GM21381 (cell line): ENCODE measurements around the gene IL17REL.
"Not testable (repeated sequence)": the region's sequence is repeated elsewhere in the genome, so short reads cannot be mapped to it uniquely, and the experiment has no call there.

Experiments used
- ATAC-seq: cut with Tn5 transposase; IDR thresholded peaks from one replicate; pipeline ENCODE4 v1.9.1; 2021; ENCODE audit warnings: mild to moderate bottlenecking, moderate library complexity; ENCODE audit not compliant: unreplicated experiment

Gene IL17REL

GRCh38 chr22:49948116-49948957 is 64.2 kb downstream of the IL17REL start:
- ATAC-seq: no peak

DNA sequence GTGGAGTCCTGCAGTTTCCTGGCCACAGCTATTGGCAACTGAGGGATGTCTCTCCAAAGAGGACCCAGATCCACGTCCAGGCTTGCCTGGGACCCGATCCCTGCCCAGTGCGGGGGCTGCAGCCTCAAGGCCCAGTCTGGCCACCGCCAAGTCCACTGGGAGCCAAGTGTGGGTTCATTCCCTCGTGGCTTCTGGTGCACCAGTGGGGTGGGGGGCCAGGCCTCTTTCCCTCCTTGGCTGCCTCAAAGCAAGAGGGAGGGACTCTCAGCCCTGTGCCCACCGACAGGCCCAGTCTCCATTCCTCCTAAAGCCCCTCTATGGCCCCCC is 65.3 kb downstream of the IL17REL start:
- ATAC-seq: no peak

DNA sequence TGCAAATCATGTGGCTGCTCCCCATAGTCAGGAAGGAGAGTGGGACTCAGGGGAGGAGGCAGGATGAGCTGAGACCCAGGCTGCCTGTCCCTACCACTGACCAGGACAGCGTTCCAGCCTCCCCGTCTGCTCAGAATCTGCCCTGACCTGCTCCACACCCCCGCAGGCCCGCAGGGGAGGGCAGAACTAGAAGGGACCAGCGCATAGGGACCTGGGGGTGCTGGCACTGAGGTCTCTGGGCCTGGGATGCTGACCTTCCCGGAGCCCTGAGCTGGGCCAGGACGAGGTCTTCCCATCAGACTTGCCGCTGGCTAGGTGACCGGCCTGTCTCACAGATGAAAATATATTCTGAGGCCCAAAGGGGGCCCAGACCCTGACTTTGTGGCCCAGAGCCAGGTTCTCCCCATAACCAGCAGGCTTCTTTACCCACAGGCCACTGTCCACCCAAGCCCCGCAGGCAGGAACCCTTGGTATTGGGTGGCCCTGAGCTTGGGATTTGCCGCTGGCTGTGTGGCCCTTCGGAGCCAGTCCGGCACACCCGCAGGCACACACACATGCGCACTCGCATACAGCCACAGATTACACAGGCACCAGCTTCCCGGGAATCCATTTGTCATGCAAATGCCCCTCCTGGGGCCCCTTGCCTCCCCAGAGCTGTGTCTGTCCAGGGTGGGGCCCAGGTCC is 65.8 kb downstream of the IL17REL start:
- no peak for ATAC-seq

GRCh38 chr22:49945042-49945794 is 67.3 kb downstream of the IL17REL start:
- not testable (repeated sequence) for ATAC-seq
